ENCODE measurements around the gene AMELX.

AMELX gene

GRCh38 chrX:11309220-11309619, 16.0 kb downstream of the AMELX start:
- no peak for DNase-seq (ENCODE audit: low read depth in 2 of 2)

GRCh38 chrX:11311706-11312105, 18.5 kb downstream of the AMELX start:
- DNase-seq (ENCODE audit: low read depth in 2 of 2) = no peak

- DNase-seq (ENCODE audit: low read depth in 2 of 2) = no peak
Observed at GRCh38 chrX:11319806-11320520, 26.8 kb downstream of the AMELX start.

GRCh38 chrX:11321986-11322385, 28.8 kb downstream of the AMELX start:
- no peak for DNase-seq (ENCODE audit: low read depth in 2 of 2)

DNA sequence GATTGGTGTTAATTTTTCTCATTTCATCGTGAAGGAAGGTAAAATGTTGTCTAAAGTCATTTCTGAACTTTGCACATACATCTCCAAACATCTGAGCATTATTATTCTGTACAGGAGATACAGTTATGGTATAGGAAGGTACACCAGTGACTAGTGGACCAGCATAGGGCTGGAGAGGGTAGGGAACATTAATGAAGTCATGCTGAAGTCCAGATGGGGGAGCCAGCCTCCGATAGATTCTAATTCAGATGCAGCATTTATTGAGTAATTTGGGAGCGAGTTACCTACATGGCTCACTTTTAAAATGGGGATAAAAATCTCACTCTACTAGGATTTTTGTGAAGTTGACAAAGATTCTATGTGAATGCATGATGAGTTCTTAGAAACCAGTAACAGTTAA, 34.9 kb downstream of the AMELX start:
- DNase-seq (ENCODE audit: low read depth in 2 of 2) = no peak

DNA sequence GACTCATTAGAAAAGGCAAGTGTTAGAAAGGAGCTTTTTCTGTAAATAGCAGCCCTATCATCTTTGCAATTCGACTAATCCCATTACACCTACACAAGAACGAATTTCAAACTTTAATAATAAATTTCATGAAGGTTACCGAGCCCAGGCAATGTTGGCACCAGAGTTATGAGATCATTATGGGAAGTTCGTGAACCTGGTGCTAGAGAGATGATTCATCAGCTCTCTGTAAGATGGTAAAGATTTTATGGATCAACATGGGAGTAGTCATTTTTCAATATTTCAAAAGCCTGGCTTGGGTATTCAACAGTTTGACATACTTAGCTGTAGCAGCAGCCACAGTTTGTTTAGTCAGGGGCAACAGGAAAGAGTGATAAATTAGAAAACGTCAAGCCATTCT, 35.8 kb downstream of the AMELX start:
- no peak for DNase-seq (ENCODE audit: low read depth in 2 of 2)

DNA sequence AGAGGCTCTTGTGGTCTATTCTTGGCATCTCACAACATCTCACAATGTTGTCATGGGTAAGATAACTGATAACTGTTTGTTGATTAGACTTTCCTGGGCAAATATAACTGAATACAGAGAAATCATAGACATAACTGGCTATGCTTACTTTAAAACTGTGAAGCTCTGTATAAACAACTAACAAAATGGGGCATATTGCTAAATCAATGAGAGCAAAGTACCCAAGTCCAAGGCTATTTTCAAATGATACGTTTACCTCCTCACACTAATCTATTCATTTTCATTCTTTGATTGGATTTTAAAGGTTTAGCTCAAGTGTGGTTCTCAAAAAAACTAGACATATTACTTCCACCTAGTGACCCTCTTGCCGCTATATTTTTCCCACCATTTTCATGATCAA, 38.6 kb downstream of the AMELX start:
- DNase-seq (ENCODE audit: low read depth in 2 of 2) = no peak

DNA sequence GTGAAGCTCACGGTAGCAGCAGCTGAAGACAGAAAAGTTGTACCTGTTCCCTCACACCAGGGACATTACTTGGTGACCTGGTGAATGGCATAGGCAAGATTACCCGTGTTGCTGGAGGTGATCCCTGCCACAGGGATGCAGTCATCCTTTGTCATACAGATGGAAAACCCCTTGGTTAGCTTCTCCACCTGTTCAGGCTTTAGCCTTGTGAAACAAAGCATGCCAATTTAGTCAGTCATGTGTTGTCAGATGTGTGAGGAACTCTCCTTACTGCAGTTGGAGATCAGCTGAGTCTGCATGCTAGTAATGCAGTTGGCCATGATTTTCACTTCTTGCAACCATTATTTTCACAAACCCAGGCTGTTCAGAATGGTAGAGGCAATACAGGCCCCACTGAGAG, 41.0 kb downstream of the AMELX start:
- no peak for DNase-seq (ENCODE audit: low read depth in 2 of 2)

GRCh38 chrX:11336201-11336600, 43.0 kb downstream of the AMELX start:
- DNase-seq (ENCODE audit: low read depth in 2 of 2) = no peak

- DNase-seq (ENCODE audit: low read depth in 2 of 2) = no peak
Observed at GRCh38 chrX:11337292-11338009, 44.2 kb downstream of the AMELX start.

GRCh38 chrX:11341274-11342201, 48.3 kb downstream of the AMELX start:
- no peak for DNase-seq (ENCODE audit: low read depth in 2 of 2)

- no peak for DNase-seq (ENCODE audit: low read depth in 2 of 2)
Observed at GRCh38 chrX:11342673-11343072, 49.5 kb downstream of the AMELX start.

- no peak for DNase-seq (ENCODE audit: low read depth in 2 of 2)
Observed at GRCh38 chrX:11346121-11346682, 53.0 kb downstream of the AMELX start.

DNA sequence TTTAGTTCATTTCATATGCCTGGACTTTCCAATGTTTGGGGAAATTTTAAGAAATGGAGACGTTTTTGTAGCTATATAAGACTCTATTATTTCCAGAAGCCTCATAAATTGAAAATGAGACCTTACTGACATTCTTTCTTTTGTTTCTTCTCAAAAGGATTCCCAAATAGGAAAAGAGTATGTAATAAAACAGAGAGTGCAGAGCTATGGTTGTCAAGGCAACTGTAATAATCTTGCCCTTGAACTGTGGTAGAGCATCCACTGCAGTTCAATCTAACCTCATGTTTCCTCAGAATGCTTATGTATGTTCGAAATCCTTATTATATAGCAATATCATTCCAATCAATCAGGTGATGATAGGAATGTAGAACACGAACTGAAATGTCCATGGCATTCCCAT, 54.1 kb downstream of the AMELX start:
- no peak for DNase-seq (ENCODE audit: low read depth in 2 of 2)

- DNase-seq (ENCODE audit: low read depth in 2 of 2) = no peak
Observed at GRCh38 chrX:11349020-11349419, 55.8 kb downstream of the AMELX start.

- no peak for DNase-seq (ENCODE audit: low read depth in 2 of 2)
Observed at GRCh38 chrX:11349661-11350337, 56.6 kb downstream of the AMELX start.

Measured in stimulated activated CD4-positive, alpha-beta T cell treated with anti-CD3 and anti-CD28 coated beads, Interleukin-4, amount 100 ng/mL, for 48 hours (primary cell).